Loucy (cell line): Measurements from ENCODE around the gene DTYMK.

Source experiments
- H2AFZ ChIP-seq: fragments of 200-600 bp; sonication (generic); 2 replicates; pipeline ENCODE4 v1.6.0; 2016; ENCODE audit warnings: antibody characterized with exemption, mild to moderate bottlenecking, low read length, moderate library complexity
- H3F3A ChIP-seq: fragments of 200-600 bp; 2 replicates; pipeline ENCODE4 v1.6.0; 2016; ENCODE audit warnings: antibody characterized with exemption, low read depth, mild to moderate bottlenecking
- H3K27me3 ChIP-seq: fragments of 200-600 bp; sonication (generic); 2 replicates; pipeline ENCODE4 v1.6.1; 2014; ENCODE audit warnings: low read length, mild to moderate bottlenecking; ENCODE audit not compliant: insufficient read depth, poor library complexity, severe bottlenecking
- H3K36me3 ChIP-seq: fragments of 200-600 bp; sonication (generic); 2 replicates; pipeline ENCODE4 v1.6.1; 2016; ENCODE audit warnings: low read length; ENCODE audit not compliant: insufficient read depth
- H3K4me1 ChIP-seq: fragments of 200-600 bp; sonication (generic); 2 replicates; pipeline ENCODE4 v1.5.1; 2014; ENCODE audit warnings: low read length, mild to moderate bottlenecking; ENCODE audit not compliant: insufficient read depth, poor library complexity, severe bottlenecking
- H3K4me2 ChIP-seq: fragments of 200-600 bp; sonication (generic); 2 replicates; pipeline ENCODE4 v1.6.0; 2014; ENCODE audit warnings: antibody characterized with exemption, low read length, low read depth, mild to moderate bottlenecking; ENCODE audit not compliant: poor library complexity, severe bottlenecking
- H3K4me3 ChIP-seq: fragments of 200-600 bp; sonication (generic); 2 replicates; pipeline ENCODE4 v1.5.1; 2014; ENCODE audit warnings: low read length, mild to moderate bottlenecking, mixed read lengths; ENCODE audit not compliant: poor library complexity, severe bottlenecking
- H3K79me2 ChIP-seq: fragments of 200-600 bp; sonication (generic); 2 replicates; pipeline ENCODE4 v1.6.1; 2014; ENCODE audit warnings: low read length; ENCODE audit not compliant: insufficient read depth
- H3K9ac ChIP-seq: fragments of 200-600 bp; sonication (generic); 2 replicates; pipeline ENCODE4 v1.6.0; 2014; ENCODE audit warnings: mild to moderate bottlenecking, low read depth, low read length, moderate library complexity; ENCODE audit not compliant: poor library complexity, severe bottlenecking
- H3K9me2 ChIP-seq: fragments of 200-600 bp; sonication (generic); replicated peaks from 2 replicates; pipeline ENCODE4 v1.6.1; 2016; ENCODE audit warnings: low read depth, low read length, mixed read lengths
- H3K9me3 ChIP-seq: fragments of 200-600 bp; sonication (generic); 2 replicates; pipeline ENCODE4 v1.6.1; 2014; ENCODE audit warnings: mild to moderate bottlenecking, antibody characterized with exemption, low read length, low read depth; ENCODE audit not compliant: insufficient read depth
- H4K20me1 ChIP-seq: fragments of 200-600 bp; sonication (generic); 2 replicates; pipeline ENCODE4 v1.6.0; 2014; ENCODE audit warnings: antibody characterized with exemption, low read length, mild to moderate bottlenecking; ENCODE audit not compliant: insufficient read depth, poor library complexity, severe bottlenecking
- EZH2phosphoT487 ChIP-seq: fragments of 200-600 bp; IDR thresholded peaks from 2 replicates; pipeline ENCODE4 v1.6.1; 2018; ENCODE audit warnings: antibody characterized with exemption, mild to moderate bottlenecking, moderate library complexity, borderline replicate concordance
- TF ChIP-seq, protein P1 (sequence below): fragments of 200-600 bp; sonication (generic); conservative IDR thresholded peaks from 2 replicates; pipeline ENCODE4 v1.5.1; 2014; ENCODE audit warnings: mild to moderate bottlenecking, antibody characterized with exemption, low read length

Gene DTYMK

GRCh38 chr2:241654551-241654950 is 32.1 kb downstream of the DTYMK start:
- TF ChIP-seq, protein P1, sequence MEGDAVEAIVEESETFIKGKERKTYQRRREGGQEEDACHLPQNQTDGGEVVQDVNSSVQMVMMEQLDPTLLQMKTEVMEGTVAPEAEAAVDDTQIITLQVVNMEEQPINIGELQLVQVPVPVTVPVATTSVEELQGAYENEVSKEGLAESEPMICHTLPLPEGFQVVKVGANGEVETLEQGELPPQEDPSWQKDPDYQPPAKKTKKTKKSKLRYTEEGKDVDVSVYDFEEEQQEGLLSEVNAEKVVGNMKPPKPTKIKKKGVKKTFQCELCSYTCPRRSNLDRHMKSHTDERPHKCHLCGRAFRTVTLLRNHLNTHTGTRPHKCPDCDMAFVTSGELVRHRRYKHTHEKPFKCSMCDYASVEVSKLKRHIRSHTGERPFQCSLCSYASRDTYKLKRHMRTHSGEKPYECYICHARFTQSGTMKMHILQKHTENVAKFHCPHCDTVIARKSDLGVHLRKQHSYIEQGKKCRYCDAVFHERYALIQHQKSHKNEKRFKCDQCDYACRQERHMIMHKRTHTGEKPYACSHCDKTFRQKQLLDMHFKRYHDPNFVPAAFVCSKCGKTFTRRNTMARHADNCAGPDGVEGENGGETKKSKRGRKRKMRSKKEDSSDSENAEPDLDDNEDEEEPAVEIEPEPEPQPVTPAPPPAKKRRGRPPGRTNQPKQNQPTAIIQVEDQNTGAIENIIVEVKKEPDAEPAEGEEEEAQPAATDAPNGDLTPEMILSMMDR: no peak
- no peak for TF ChIP-seq EZH2phosphoT487
- no peak overlapping the region for H2AFZ ChIP-seq
- H4K20me1 ChIP-seq: peaks cover 8% of the 10 kb centered on the region
- peaks cover 74% of the 10 kb centered on the region; the same call in 1 of the 2 replicates for H3K36me3 ChIP-seq
- no peaks in the 10 kb centered on the region for H3K4me1 ChIP-seq
- no peak overlapping the region for H3K9ac ChIP-seq
- no peaks in the 10 kb centered on the region for H3K9me2 ChIP-seq
- no peaks in the 10 kb centered on the region for H3K9me3 ChIP-seq
- H3K4me2 ChIP-seq: no peak overlapping the region
- H3F3A ChIP-seq: no peaks in the 10 kb centered on the region
- H3K27me3 ChIP-seq: no peaks in the 10 kb centered on the region
- no peak overlapping the region for H3K4me3 ChIP-seq
- H3K79me2 ChIP-seq: peaks cover 12% of the 10 kb centered on the region; the same call in 1 of the 2 replicates

DNA sequence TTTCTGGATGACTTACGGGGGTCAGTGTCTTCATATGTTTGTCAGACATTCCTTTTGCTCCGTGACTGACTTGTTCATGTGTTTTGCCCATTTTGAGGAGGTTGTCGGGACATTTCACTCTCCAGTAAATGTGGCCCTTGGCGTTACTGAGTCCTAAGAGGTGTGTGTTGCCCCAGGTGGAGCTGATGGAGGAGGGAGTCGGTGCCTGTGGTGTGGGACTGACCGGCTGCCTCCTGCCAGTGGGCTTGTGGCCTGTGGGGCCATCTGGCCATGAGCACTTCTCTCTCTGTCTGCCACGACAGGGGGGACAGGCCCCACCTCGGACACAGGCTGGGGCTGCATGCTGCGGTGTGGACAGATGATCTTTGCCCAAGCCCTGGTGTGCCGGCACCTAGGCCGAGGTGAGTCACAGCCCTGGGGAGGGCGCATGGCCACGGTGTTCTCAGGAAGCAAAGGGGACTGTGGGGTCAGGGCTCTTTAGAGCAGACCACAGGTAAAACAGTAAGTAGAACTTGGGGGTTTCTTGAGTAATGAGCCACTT is 33.3 kb downstream of the DTYMK start:
- Histone ChIP-seq H3K4me1 (no peaks in the 10 kb centered on the region), H3K9me3 (no peaks in the 10 kb centered on the region), H3K27me3 (no peaks in the 10 kb centered on the region), H4K20me1 (peaks cover 19% of the 10 kb centered on the region), H3F3A (no peaks in the 10 kb centered on the region), H3K9ac (no peak overlapping the region), H3K9me2 (no peaks in the 10 kb centered on the region), H3K36me3 (peaks cover 62% of the 10 kb centered on the region; the same call in 1 of the 2 replicates), H3K79me2 (peaks cover 25% of the 10 kb centered on the region; the same call in 1 of the 2 replicates), H3K4me2 (no peak overlapping the region), H3K4me3 (no peak overlapping the region), H2AFZ (no peak overlapping the region)
- TF ChIP-seq, protein P1: no peak
- TF ChIP-seq EZH2phosphoT487: no peak

GRCh38 chr2:241652722-241653121 is 33.9 kb downstream of the DTYMK start:
- H3K9ac ChIP-seq: no peak overlapping the region
- no peak overlapping the region for H3K4me2 ChIP-seq
- no peaks in the 10 kb centered on the region for H3K9me2 ChIP-seq
- H3F3A ChIP-seq: no peaks in the 10 kb centered on the region
- H3K27me3 ChIP-seq: no peaks in the 10 kb centered on the region
- no peaks in the 10 kb centered on the region for H3K9me3 ChIP-seq
- peaks cover 22% of the 10 kb centered on the region for H4K20me1 ChIP-seq
- no peak overlapping the region for H3K4me3 ChIP-seq
- TF ChIP-seq, protein P1: no peak
- no peak for TF ChIP-seq EZH2phosphoT487
- no peak overlapping the region for H2AFZ ChIP-seq
- H3K4me1 ChIP-seq: no peaks in the 10 kb centered on the region
- peaks cover 31% of the 10 kb centered on the region; the same call in 1 of the 2 replicates for H3K79me2 ChIP-seq
- peaks cover 58% of the 10 kb centered on the region; the same call in 1 of the 2 replicates for H3K36me3 ChIP-seq
